Fibroblast of mammary gland (primary cell): ENCODE data around the gene LHFPL5.

Experiments
- DNase-seq: peaks from one replicate; pipeline ENCODE4 v3.0.0-alpha.2; 2010; ENCODE audit warnings: low read depth
- H3K4me3 ChIP-seq: 2 replicates; pipeline ENCODE4 v1.5.1; 2011; ENCODE audit warnings: low read depth, mild to moderate bottlenecking, low read length, moderate library complexity; ENCODE audit not compliant: control insufficient read depth
- CTCF ChIP-seq: conservative IDR thresholded peaks from 2 replicates; pipeline ENCODE4 v1.5.1; 2011; ENCODE audit warnings: low read depth, low read length, inconsistent platforms; ENCODE audit not compliant: control insufficient read depth, insufficient read depth

Gene LHFPL5

GRCh38 chr6:35804996-35805736 is at the start of gene LHFPL5:
TSS of gene LHFPL5 (plus strand) at chr6:35805352. CDS start at chr6:35805671, 319 bp downstream.
- DNase-seq = no peak
- no peak within 1 kb of the TSS for H3K4me3 ChIP-seq

GRCh38 chr6:35757456-35758123 is 47.6 kb upstream of the LHFPL5 start:
- no peak overlapping the region for H3K4me3 ChIP-seq
- TF ChIP-seq CTCF = peak; percentile 67
- peak; percentile 64 for DNase-seq

More at GRCh38 chr6:35804996-35805736, at the start of gene LHFPL5:
- TF ChIP-seq CTCF = no peak

- no peak for TF ChIP-seq CTCF
- DNase-seq = no peak
- no peak overlapping the region for H3K4me3 ChIP-seq
Observed at GRCh38 chr6:35759426-35759825, 45.7 kb upstream of the LHFPL5 start.

GRCh38 chr6:35765739-35766138 is 39.4 kb upstream of the LHFPL5 start:
- no peak for TF ChIP-seq CTCF
- no peak for DNase-seq
- H3K4me3 ChIP-seq = no peak overlapping the region

- no peak overlapping the region for H3K4me3 ChIP-seq
- no peak for TF ChIP-seq CTCF
- no peak for DNase-seq
Observed at GRCh38 chr6:35769211-35769610, 35.9 kb upstream of the LHFPL5 start.

- H3K4me3 ChIP-seq = no peak overlapping the region
- TF ChIP-seq CTCF = no peak
Observed at GRCh38 chr6:35771343-35771627, 33.9 kb upstream of the LHFPL5 start.

More at GRCh38 chr6:35771343-35771627, 33.9 kb upstream of the LHFPL5 start:
- DNase-seq = no peak
